HPDE6-E6E7 (cell line): ENCODE measurements around the gene SERTAD1.
"Not testable (repeated sequence)": the region's sequence is repeated elsewhere in the genome, so short reads cannot be mapped to it uniquely, and the experiment has no call there.

Source experiments
- DNase-seq: peaks from one replicate; pipeline ENCODE4 v3.0.0; 2011; ENCODE audit warnings: missing footprints; ENCODE audit errors: extremely low spot score

The SERTAD1 gene, protein sequence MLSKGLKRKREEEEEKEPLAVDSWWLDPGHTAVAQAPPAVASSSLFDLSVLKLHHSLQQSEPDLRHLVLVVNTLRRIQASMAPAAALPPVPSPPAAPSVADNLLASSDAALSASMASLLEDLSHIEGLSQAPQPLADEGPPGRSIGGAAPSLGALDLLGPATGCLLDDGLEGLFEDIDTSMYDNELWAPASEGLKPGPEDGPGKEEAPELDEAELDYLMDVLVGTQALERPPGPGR

DNA sequence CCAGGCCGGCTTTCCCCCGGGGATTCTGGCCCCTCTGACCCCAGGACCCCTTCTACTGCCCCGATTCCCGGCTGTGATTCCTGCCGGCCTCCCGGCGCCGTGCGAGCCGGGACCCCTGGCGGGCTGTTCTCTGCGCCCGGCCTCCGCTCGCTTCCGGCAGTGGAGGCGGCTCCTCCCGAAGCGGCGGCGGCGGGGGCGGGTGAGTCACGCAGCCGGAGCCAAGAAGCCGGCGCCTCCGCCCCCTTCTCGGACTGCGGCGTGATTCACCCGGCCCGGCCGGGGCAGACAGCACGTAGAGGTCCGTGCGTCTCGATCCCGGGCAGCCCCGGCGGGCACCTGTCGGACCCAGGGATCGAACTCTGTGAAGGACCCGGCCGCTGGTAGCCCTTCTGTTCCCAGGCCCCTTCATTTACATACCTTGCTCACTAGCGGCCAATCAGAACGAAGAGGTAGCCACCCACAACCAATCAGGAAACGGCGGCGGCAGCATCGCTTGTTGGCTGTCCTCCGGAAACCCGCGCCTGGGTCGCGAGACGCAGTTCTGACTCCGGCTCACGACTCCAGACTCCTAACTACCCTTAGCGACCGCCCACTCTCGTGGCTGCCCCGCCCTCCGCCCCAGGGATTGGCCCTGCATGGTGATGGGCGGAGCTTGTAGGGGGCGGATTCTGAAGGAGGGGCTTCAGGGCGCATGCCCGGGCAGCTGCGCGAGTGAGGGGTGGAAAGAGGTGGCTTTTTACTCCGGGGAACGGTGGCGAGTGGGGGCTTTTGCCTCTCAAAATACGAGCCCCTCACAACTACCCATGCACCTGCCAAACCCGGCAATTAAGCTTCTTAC is at the start of gene SERTAD1:
TSS of gene SERTAD1 (minus strand) at position 543 of the 838 bp plus-strand sequence. CDS start 2,446 bp downstream, outside the sequence.
- DNase-seq = peak; percentile 95

DNA sequence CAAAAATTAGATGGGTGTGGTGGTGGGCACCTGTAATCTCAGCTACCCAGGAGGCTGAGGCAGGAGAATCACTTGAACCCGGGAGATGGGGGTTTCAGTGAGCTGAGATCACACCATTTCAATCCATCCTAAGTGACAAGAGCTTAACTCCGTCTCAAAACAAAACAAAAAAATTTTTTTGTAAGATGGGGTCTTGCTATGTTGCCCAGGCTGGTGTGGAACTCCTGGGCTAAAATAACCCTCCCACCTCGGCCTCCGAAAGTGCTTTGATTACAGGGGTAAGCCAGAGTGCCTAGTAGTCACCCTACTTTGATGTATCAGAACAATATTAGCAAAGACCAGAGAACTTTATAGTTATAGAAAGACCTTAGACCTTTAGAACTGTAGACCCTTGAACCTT is 48.9 kb upstream of the SERTAD1 start:
- no peak for DNase-seq

DNA sequence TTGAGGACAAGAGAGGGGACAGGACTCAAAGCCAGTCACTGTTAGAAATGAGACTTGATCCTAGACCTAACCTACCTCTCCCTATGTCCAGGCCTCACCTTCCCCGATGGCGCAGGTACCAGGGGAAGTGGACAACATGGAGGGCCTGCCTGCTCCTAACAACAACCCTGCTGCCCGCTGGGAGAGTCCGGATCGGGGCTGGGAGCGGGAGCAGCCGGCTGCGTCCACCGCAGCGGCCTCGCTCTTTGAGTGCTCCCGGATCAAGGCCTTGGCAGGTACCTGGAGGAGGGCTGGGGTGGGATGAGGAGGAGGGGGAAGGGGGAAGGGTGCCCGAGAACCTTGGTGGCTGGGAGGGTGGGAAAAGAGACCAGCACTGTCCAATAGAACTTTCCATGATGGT is 46.7 kb upstream of the SERTAD1 start:
- DNase-seq = no peak

DNA sequence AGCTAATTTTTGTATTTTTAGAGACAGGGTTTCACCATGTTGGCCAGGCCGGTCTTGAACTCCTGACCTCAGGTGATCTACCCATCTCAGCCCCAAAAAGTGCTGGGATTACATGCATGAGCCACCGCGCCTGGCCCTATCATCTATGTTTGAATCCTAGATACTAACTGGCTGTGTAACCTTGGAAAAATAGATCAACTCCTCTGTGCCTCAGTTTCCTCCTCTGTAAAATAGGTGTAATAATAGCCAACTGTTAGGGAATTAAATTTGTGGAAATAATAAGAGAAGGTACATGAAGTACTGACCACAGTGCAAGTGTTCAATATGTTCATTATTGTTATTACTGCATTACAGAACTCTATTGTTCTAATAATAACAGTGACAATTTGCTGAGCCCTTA is 45.3 kb upstream of the SERTAD1 start:
- DNase-seq = no peak

DNA sequence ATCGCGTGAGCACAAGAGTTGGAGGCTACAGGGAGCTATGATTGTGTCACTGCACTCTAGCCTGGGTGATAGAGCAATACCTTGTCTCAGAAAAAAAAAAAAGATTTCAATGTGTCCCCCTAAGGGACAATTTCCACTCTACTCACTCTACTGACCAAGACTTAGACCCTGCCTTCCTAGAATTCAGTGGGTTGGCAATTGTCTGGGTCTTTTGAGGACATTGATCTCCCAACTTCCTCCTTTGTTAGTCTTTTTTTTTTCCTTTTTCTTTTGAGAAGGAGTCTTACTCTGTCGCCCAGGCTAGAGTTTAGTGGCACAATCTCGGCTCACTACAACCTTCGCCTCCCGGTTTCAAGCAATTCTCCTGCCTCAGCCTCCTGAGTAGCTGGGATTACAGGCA is 43.2 kb upstream of the SERTAD1 start:
- no peak for DNase-seq

DNA sequence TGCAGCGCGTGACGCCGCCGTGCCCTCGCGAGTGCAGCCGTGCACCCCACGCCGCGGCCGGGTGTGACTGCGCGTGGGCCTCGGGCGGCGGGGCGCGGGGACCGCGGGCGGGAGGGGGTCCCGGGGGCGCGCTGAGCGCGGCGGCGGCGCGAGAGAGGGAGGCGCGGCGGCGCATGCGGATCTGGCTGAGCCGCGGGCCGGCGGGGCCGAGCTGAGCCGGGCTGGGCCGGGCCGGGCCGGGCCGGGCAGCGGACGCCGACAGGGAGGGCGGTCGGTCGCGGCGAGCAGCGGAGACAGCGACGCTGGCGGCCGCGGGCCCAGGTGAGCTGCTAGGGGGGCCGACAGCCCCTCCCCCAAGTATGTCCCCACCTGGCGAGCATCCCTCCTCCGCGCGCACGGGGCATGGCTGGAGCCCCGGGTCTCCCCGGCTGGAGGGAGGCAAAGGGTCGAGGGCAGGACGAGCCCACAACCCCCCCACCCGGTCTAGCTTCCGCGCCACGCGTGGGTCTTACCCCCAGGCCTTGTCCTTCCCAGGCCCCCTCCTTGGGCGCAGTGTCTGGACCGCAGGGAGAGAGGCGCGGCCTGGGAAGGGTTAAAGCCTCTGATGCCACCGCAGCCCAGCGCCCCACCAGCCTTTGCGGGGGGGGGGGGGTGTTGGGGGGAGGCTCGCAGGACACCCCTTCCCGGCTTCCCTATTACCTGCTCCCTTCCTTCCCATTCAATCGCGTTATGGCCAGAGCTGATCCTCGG is 41.4 kb upstream of the SERTAD1 start, which contains the start of gene SPTBN4:
TSS of gene SPTBN4 (plus strand) at position 17 of the 750 bp plus-strand sequence. CDS start 5,621 bp downstream, outside the sequence.
- DNase-seq = no peak

DNA sequence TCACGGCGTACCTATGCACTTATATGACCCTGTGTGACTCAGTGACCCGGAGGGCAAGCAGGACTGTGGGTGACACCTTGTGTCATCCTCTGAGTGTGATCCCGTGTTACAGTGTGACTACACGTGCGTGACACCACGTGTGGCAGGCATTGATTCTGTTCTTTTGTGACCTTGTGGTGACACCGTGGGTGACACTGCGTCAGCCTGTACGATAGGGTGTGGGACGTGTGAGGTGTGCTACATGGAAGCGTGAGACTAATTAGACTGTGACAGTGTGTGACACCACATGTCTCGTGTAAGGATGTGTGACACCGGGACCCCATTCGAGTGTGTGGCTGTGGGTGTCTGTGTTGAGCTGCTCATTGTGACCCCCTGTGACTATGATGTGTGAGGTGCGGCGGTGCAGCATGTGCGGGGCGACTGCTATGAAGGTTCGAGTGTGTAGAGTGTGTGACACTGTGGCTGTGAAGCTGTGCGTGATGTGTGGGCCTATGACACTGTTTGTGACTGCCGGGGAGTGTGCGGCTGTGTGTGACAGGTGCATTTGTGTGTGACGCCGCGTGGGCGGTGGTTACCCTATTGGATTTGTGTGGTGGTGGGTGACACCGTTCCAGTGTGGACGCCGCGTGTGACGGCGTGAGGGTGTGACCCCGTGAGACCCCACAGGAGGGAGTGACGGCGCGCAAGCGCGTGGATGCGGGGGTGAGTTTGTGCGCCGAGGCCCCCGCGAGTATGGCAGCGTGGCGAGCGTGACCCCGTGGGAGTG is 40.6 kb upstream of the SERTAD1 start:
- no peak for DNase-seq

DNA sequence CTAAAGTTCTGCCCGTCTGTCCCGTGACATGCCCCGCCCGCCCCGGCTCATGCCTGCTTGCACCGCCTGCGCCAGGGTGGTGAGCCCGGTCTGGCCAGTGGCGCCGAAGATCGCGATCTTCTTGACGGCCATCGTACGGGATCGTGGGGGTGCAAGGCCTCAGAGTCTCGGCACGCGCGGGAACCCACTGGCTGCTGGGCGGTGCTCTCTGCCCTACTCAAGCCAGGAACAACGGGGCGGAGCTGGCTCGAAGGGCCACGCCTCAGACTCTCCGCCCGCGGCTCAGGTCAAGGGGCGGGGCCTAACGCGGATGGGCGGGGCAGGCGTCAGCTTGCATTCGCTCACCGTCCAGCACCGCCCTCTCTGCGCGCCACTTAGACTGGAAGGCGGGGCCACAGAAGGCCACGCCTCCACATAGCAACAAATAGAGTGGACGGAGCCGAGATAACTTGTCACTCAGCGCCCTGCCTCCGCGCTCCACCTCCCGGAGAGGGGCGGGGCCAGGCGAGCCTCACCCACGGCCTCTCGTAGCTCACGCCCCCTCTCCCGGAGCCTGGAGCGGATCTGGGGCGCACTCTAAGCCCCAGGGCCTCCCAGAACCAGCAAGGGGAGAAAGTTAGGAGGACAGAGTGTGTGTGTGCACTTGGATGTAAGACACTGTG is 39.9 kb upstream of the SERTAD1 start, which contains the start of gene BLVRB:
TSS of gene BLVRB (minus strand) at position 189 of the 662 bp plus-strand sequence. CDS start at position 132, 57 bp downstream.
- peak; percentile 90 for DNase-seq

DNA sequence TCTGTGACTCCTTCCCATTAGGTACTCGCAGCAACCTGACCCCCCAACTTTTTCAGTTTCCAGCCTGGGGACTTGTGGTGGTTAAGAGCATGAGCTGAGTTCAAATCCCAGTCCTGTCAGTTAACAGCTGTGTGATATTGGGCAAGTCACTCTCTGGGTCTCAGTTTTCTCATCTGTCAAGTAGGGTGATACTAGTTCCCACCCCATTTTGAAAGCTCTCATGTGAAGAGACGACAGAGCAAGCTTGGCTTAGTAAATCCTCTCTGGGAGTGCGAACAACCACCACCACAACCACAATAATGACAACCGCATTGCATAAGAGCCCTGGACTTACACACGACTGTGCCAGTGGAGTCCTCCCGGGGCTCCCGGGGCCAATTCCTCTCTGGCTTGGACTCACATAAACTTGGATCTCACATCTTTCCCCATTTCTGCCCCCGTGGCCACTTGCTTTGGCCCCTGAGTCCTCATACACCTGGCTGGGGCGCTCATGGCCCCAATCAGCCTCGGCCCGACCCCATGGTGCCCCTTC is 39.3 kb upstream of the SERTAD1 start:
- DNase-seq = no peak

DNA sequence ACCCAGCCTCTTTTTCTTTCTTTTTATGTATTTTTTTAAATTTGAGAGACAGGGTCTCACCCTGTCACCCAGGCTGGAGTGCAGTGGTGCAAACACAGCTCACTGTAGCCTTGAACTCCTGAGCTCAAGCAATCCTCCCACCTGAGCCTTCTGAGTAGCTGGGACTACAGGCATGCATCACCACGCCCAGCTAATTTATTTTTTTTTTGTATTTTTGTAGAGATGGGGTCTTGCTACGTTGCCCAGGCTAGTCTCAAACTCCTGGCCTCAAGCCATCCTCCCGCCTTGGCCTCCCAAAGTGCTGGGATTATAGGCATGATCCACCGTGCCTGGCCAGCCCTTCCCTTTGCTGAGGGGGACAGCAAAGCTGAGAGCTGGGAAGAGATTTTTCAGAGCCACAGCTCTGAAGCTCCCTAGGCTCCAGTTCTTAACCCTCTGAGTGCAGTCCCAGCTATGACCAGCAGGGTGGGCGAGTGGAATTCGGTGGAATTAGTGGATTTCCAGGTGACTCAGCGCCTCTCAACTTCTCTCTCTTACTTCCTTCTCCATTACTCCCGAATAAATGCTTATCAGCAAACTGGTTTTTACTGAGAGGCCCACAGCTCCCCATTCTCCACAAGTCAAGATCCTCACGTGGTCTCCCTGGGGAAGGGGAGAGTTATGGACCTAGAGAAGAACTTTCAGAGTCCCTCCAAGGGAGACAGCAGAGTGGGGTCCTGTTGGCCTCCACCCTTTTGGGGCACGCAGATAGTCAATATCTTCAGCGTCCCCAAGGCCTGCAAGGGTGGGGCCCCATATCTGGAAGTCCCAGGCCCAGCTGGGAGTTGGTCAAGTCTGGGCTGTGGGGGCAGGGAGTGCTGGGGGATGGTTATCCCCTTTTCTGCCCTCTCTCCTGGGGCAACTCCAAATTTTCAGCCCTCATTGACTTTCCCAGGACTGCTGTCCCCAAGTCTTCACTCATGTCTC is 38.5 kb upstream of the SERTAD1 start:
- peak; percentile 84 for DNase-seq

DNA sequence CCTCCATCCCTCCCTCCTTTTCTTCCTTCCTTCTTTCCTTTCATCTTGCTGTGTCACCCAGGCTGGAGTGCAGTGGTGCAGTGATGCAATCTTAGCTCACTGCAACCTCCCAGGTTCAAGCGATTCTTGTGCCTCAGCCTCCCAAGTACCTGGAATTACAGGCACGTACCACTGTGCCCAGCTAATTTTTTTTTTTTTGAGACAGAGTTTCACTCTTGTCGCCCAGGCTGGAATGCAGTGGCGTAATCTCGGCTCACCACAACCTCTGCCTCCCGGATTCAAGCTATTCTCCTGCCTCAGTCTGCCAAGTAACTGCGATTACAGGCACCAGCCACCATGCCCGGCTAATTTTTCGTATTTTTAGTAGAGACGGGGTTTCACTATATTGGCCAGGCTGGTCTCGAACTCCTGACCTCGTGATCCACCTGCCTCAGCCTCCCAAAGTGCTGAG is 37.8 kb upstream of the SERTAD1 start:
- DNase-seq = not testable (repeated sequence)

DNA sequence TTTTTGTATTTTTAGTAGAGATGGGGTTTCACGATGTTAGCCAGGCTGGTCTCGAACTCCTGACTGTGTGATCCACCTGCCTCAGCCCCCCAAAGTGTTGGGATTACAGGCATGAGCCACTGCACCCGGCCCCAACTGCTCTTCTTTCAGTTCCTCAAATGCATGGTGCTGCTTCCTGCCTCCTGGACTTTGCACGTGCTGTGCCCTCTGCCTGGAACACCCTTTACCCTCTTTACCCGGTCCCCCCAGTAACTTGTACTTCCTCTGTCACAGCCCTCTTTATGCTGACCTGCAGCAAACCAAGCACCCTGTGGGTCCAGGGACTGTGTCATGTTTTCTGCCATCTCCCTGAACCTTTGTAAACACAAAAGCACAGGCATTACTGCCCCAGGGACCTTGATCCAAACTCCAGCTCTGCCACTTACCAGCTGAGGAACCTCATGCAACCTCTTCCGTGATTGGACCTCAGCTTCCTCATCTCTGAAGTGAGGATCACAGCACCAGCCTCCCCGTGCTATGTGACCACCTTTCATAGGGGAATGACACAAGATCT is 36.0 kb upstream of the SERTAD1 start:
- DNase-seq = no peak

DNA sequence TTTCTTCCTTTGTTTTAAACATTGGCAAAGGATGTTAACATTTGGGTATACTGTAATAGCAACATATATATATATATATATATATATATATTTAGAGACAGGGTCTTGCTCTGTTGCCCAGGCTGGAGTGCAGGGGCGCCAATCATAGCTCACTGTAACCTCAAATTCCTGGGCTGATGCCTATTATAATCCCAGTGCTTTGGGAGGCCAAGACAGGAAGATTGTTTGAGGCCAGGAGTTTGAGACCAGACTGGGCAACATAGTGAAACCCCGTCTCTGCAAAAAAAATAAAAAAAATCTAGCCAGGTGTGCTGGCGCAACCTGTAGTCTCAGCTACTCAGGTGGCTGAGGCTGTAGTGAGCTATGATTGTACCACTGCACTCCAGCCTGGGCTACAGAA is 34.4 kb upstream of the SERTAD1 start:
- no peak for DNase-seq

DNA sequence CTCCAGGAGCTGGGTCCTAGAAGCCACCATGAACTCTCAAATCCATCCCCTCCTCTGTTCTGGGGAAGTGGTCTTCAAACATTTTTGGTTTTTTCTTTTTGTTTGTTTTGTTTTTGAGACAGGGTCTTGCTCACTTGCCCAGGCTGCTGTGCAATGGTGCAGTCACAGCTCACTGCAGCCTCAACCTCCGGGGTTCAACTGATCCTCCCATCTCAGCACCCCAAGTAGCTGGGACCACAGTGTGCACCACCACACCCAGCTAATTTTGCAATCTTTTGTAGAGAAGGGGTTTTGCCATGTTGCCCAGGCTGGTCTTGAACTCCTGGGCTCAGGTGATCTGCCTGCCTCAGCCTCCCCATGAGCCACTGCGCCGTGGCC is 32.8 kb upstream of the SERTAD1 start:
- no peak for DNase-seq

DNA sequence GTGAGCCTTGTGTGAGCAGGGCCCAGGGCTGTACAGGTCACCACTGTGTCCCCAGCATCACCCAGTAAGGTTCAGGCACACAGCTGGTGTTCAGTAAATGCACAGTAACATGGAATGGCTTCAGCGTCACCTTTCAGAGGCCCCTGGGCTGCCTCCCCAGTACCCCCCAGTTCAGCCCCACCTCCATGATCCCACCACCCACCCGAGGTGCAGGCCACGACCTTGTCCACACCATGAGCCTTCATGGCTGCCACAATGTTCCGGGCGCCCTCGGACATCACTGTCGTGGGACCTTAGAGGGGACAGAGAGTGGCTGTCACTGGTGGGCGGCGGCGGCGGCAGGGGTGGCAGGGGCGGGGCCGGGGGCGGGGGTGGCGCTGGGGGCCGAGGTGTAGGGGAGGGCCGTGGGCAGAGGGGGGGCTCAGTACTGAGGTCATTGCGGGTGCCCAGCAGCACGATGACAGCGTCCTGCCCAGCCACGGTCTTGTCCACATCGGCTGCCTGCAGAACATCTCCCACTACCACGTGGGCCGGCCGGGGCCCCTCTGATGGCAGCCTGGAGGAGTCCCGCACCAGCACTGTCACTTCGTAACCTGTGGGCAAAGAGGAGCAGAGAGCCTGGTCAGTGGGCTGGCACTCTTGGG is 32.3 kb upstream of the SERTAD1 start:
- DNase-seq = no peak

DNA sequence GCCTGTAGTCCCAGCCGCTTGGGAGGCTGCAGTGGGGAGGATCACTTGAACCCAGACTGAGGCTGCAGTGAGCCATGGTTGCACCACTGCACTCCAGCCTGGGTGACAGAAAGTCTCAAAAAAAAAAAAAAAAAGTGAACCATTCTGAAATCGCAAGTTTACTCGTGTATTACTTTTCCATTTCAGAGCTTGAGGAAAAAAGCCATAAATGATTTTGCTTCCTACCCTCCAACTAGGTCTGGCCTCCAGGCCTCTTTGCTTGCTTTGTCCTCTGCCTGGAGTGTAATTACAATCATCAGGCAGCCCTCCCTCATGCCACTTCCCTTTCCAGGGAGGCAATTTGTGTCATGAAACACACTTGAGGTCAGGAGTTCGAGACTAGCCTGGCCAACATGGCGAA is 31.3 kb upstream of the SERTAD1 start:
- no peak for DNase-seq

DNA sequence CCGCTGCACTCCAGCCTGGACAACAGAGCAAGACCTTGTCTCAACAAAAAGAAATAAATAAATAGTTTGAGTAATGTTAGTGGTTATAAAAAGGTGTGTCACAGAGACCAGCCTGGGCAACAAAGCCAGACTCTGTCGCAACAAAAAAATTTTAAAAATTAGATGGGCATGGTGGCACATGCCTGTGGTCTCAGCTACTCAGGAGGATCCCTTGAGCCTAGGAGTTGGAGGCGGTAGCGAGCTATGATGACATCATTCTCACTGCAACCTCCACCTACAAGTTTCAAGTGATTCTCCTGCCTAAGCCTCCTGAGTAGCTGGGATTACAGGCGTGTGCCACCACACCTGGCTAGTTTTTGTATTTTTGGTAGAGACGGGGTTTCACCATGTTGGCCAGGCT is 28.2 kb upstream of the SERTAD1 start:
- DNase-seq = not testable (repeated sequence)

DNA sequence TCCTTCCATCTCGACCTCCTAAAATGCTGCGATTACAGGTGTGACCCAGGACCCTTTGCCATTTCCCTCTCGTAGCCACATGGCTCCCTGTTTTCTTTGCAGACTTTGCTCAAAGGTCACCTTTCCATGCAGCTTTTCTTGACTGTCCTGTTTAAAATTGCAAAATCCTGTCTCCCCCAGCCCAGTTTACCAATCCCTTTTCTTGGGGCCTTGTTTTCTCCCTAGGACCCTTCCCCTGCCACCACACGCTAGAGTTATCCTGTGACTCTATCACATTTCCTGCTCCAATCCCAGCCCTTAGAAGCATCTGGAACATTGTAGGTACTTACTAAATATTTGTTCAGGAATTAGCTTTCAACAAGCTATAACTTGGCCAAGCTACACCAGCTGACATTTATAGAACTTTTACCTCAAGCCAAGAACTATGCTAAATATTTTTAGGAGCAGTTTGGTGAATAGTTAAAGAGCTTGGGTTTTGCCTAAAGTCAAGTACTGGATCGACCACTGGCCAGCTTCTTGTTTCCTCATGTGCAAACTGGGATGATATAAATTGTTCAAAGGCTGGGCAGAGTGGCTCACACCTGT is 27.5 kb upstream of the SERTAD1 start:
- no peak for DNase-seq
